ENCODE data around the gene ACACA.
"Not testable (repeated sequence)": the region's sequence is repeated elsewhere in the genome, so short reads cannot be mapped to it uniquely, and the experiment has no call there.

Gene ACACA

GRCh38 chr17:37176723-37177122 lies 229.9 kb downstream of the ACACA start:
- no peak for DNase-seq (ENCODE audit: low read depth)

- no peak for DNase-seq (ENCODE audit: low read depth)
Measured at GRCh38 chr17:37174205-37174604, 232.4 kb downstream of the ACACA start.

- DNase-seq (ENCODE audit: low read depth): no peak
Measured at GRCh38 chr17:37170881-37171425, 235.7 kb downstream of the ACACA start.

GRCh38 chr17:37168731-37169353 lies 237.8 kb downstream of the ACACA start:
- no peak for DNase-seq (ENCODE audit: low read depth)

- DNase-seq (ENCODE audit: low read depth): no peak
Measured at GRCh38 chr17:37167756-37168155, 238.9 kb downstream of the ACACA start.

GRCh38 chr17:37164057-37164456 lies 242.6 kb downstream of the ACACA start:
- no peak for DNase-seq (ENCODE audit: low read depth)

- DNase-seq (ENCODE audit: low read depth): no peak
Measured at GRCh38 chr17:37162800-37163199, 243.8 kb downstream of the ACACA start.

GRCh38 chr17:37160944-37161343 lies 245.7 kb downstream of the ACACA start:
- DNase-seq (ENCODE audit: low read depth): no peak

- no peak for DNase-seq (ENCODE audit: low read depth)
Measured at GRCh38 chr17:37158290-37158689, 248.3 kb downstream of the ACACA start.

GRCh38 chr17:37148156-37148555 lies 258.5 kb downstream of the ACACA start:
- DNase-seq (ENCODE audit: low read depth): no peak

- DNase-seq (ENCODE audit: low read depth): no peak
Measured at GRCh38 chr17:37147301-37147812, 259.3 kb downstream of the ACACA start.

- no peak for DNase-seq (ENCODE audit: low read depth)
Measured at GRCh38 chr17:37146086-37147064, 260.3 kb downstream of the ACACA start.

- DNase-seq (ENCODE audit: low read depth): no peak
Measured at GRCh38 chr17:37144075-37144701, 262.4 kb downstream of the ACACA start.

- not testable (repeated sequence) for DNase-seq (ENCODE audit: low read depth)
Measured at GRCh38 chr17:37143558-37143957, 263.1 kb downstream of the ACACA start.

GRCh38 chr17:37142294-37142896 lies 264.2 kb downstream of the ACACA start:
- no peak for DNase-seq (ENCODE audit: low read depth)

GRCh38 chr17:37138571-37139120 lies 268.0 kb downstream of the ACACA start:
- no peak for DNase-seq (ENCODE audit: low read depth)

GRCh38 chr17:37137906-37138514 lies 268.6 kb downstream of the ACACA start:
- no peak for DNase-seq (ENCODE audit: low read depth)

- DNase-seq (ENCODE audit: low read depth): no peak
Measured at GRCh38 chr17:37137070-37137610, 269.5 kb downstream of the ACACA start.

GRCh38 chr17:37135576-37135975 lies 271.1 kb downstream of the ACACA start:
- DNase-seq (ENCODE audit: low read depth): no peak

- no peak for DNase-seq (ENCODE audit: low read depth)
Measured at GRCh38 chr17:37134050-37134449, 272.6 kb downstream of the ACACA start.

GRCh38 chr17:37133136-37133535 lies 273.5 kb downstream of the ACACA start:
- no peak for DNase-seq (ENCODE audit: low read depth)
